ENCODE results near the gene KCNMB2. TPM values are rescaled to one million over a fixed set of nuclear protein-coding genes. Genes with fewer than 3 reads are reported as not detected.

KCNMB2 gene
- total RNA-seq, 1 experiment from 2014 or later: not detected

- no TSS peak for BruUV-seq (replicated peaks)
- Mint-ChIP-seq H3K36me3 (ENCODE audit: insufficient read depth, unreplicated experiment) (no peaks in the 10 kb centered on the region), H3K4me1 (ENCODE audit: low read depth, unreplicated experiment) (peaks cover 28% of the 10 kb centered on the region), H3K9me3 (ENCODE audit: unreplicated experiment) (peaks cover 5% of the 10 kb centered on the region), H3K4me3 (ENCODE audit: unreplicated experiment) (no peak overlapping the region), H3K27ac (ENCODE audit: unreplicated experiment) (peak overlapping the region; percentile 84), H3K27me3 (ENCODE audit: insufficient read depth, unreplicated experiment) (no peaks in the 10 kb centered on the region)
- Histone ChIP-seq H3K4me1 (peaks cover 32% of the 10 kb centered on the region), H3K27me3 (replicated peaks; ENCODE audit: control insufficient read depth, insufficient read depth, low read length) (no peaks in the 10 kb centered on the region), H3K36me3 (ENCODE audit: control insufficient read depth, insufficient read depth, low read length) (no peaks in the 10 kb centered on the region), H3K4me3 (ENCODE audit: low read depth, low read length) (no peak overlapping the region), H3K9me3 (no peaks in the 10 kb centered on the region)
- intact Hi-C loops (cut with micrococcal nuclease; ENCODE audit: unreplicated experiment): loop anchor here (5.0 kb wide), 1 partner anchor 71 kb away; no protein-coding TSS in a partner anchor
- CTCF ChIA-PET: no interaction called here
- TF ChIP-seq CTCF (IDR thresholded peaks at IDR 0.05; ENCODE audit: insufficient read depth in 1 of 2, low read depth in 1 of 2, low read length in 1 of 2, severe bottlenecking in 1 of 2, unreplicated experiment in 1 of 2): no peak
- POLR2A ChIA-PET: no interaction called here
- no peak for DNase-seq
Observed at GRCh38 chr3:178663201-178663934, 127.1 kb downstream of the KCNMB2 start.

GRCh38 chr3:178665747-178666146, 129.5 kb downstream of the KCNMB2 start:
- no peak for DNase-seq
- Histone ChIP-seq H3K27me3 (replicated peaks; ENCODE audit: control insufficient read depth, insufficient read depth, low read length) (no peaks in the 10 kb centered on the region), H3K9me3 (no peaks in the 10 kb centered on the region), H3K4me3 (ENCODE audit: low read depth, low read length) (no peak overlapping the region), H3K4me1 (peaks cover 44% of the 10 kb centered on the region), H3K36me3 (ENCODE audit: control insufficient read depth, insufficient read depth, low read length) (no peaks in the 10 kb centered on the region)
- POLR2A ChIA-PET: no interaction called here
- no peak overlapping the region for H3K4me3 Mint-ChIP-seq (ENCODE audit: unreplicated experiment)
- no peaks in the 10 kb centered on the region for H3K36me3 Mint-ChIP-seq (ENCODE audit: insufficient read depth, unreplicated experiment)
- no TSS peak for BruUV-seq (replicated peaks)
- TF ChIP-seq CTCF (IDR thresholded peaks at IDR 0.05; ENCODE audit: insufficient read depth in 1 of 2, low read depth in 1 of 2, low read length in 1 of 2, severe bottlenecking in 1 of 2, unreplicated experiment in 1 of 2): no peak
- CTCF ChIA-PET: no interaction called here
- no peaks in the 10 kb centered on the region for H3K9me3 Mint-ChIP-seq (ENCODE audit: unreplicated experiment)
- H3K4me1 Mint-ChIP-seq (ENCODE audit: low read depth, unreplicated experiment): peaks cover 36% of the 10 kb centered on the region
- H3K27ac Mint-ChIP-seq (ENCODE audit: unreplicated experiment): no peak overlapping the region
- H3K27me3 Mint-ChIP-seq (ENCODE audit: insufficient read depth, unreplicated experiment): no peaks in the 10 kb centered on the region
- intact Hi-C loops (cut with micrococcal nuclease; ENCODE audit: unreplicated experiment): no loop called here

- ChIA-PET CTCF (interaction anchor here (0.6 kb wide), 1 partner anchor 1197 kb away, joined by 3 read pairs; no protein-coding TSS in a partner anchor), POLR2A (no interaction called here)
- intact Hi-C loops (cut with micrococcal nuclease; ENCODE audit: unreplicated experiment): no loop called here
Observed at GRCh38 chr3:178669022-178669601, 132.9 kb downstream of the KCNMB2 start.

More at GRCh38 chr3:178669022-178669601, 132.9 kb downstream of the KCNMB2 start:
- Histone ChIP-seq H3K4me1 (peaks cover 31% of the 10 kb centered on the region), H3K9me3 (no peaks in the 10 kb centered on the region), H3K27me3 (replicated peaks; ENCODE audit: control insufficient read depth, insufficient read depth, low read length) (no peaks in the 10 kb centered on the region), H3K36me3 (ENCODE audit: control insufficient read depth, insufficient read depth, low read length) (no peaks in the 10 kb centered on the region), H3K4me3 (ENCODE audit: low read depth, low read length) (no peak overlapping the region)
- no peak for DNase-seq
- Mint-ChIP-seq H3K27ac (ENCODE audit: unreplicated experiment) (no peak overlapping the region), H3K9me3 (ENCODE audit: unreplicated experiment) (no peaks in the 10 kb centered on the region), H3K4me3 (ENCODE audit: unreplicated experiment) (no peak overlapping the region), H3K4me1 (ENCODE audit: low read depth, unreplicated experiment) (peaks cover 26% of the 10 kb centered on the region), H3K27me3 (ENCODE audit: insufficient read depth, unreplicated experiment) (no peaks in the 10 kb centered on the region), H3K36me3 (ENCODE audit: insufficient read depth, unreplicated experiment) (no peaks in the 10 kb centered on the region)
- no TSS peak for BruUV-seq (replicated peaks)
- TF ChIP-seq CTCF (IDR thresholded peaks at IDR 0.05; ENCODE audit: insufficient read depth in 1 of 2, low read depth in 1 of 2, low read length in 1 of 2, severe bottlenecking in 1 of 2, unreplicated experiment in 1 of 2): no peak

Data from Caco-2 (cell line).